ENCODE data around the gene STIM2.
A peak's percentile ranks its signal among the peaks of the same experiment; 100 is the strongest.

The STIM2 gene

GRCh38 chr4:27048429-27049238 is 188.0 kb downstream of the STIM2 start:
- peak; percentile 37 for DNase-seq

DNA sequence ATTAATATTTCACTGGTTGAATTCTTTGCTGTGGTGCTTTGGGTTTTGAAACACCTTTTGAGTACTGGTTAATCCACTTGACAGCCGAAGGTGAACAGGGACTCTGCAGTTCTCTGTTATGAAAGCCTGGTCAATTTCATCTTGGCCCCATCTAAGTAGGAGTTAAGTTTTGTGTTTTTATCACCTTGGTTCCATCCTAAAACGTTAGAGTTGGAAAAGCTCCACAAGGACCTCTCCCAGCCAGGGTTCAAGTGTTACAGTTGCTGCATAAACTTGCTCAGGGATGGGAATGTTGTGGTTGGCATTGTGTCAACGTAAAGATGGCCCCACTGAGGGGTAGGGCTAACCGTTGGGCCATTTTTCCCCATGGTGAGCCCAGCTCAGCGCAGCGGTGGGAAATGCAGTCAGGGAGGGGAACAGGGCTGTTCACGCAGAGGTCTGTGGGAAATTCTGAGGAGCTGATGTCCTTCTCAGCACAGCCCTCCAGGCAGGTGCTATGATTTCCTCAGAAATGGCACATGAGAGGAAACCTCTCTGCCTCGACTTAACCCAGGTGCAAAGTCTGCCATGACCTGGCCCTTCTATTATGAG is 188.7 kb downstream of the STIM2 start:
- no peak for DNase-seq

DNA sequence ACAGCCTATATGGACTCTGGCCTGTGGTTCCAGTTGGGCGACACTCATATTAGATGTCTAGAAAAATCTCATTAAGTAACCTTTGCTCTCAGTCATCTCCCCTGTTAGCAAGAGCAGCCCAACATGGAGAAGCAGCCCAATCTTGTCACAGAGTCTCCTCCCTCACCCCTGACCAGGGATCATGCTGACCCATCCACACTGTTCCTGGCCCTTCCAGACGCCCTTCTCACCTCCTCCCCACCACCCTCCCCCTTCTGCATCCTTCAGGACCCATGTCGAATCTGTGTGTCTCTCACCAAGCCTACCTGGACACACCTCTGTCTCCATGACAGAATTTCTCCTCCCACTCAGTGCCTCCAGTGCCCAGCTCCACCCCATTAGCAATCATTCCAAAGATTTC is 190.1 kb downstream of the STIM2 start:
- DNase-seq: no peak

DNA sequence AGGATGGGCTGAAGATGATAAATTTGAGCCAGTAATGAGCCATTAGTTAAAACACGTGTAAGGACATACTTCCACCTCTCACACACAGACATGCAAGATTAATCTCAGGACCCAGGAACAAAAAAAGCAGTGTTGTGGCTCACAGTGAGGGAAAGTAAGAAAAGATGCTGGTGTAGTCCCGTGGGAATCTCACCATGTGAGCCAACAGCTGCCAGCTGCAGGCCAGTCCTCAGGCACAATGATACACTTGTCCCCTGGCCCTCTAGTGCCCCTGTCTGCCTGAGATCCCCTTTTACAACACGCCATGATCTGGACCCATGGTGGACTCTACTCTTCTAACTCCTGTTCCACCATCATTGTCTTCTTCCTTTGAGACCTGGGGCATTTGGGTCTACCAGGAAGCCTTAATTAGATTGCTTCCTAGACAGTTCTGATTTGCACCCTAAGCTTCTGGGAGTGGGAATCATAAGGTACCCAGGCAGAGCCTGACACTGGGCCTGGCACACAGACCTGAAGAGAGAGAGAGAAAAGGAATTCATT is 194.7 kb downstream of the STIM2 start:
- no peak for DNase-seq

DNA sequence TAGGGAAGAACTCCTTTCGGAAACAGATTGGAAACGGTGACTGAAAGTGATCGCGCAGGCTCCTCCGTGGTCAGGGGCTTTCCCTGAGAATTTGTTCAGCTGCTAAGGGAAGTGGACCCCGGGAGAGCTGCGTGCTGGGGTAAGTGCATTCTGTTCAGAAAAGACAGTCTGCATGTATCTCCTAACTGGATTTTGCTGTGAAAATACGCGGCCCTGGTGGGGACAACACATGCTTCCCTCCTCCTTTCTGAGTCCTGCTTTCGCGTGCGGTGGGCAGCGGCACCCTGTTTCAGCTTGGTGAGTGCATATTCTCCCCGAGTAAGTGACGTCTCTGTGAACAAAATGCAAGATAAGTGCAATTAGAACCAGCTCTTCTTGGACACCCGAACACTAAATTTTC is 195.6 kb downstream of the STIM2 start:
- no peak for DNase-seq

DNA sequence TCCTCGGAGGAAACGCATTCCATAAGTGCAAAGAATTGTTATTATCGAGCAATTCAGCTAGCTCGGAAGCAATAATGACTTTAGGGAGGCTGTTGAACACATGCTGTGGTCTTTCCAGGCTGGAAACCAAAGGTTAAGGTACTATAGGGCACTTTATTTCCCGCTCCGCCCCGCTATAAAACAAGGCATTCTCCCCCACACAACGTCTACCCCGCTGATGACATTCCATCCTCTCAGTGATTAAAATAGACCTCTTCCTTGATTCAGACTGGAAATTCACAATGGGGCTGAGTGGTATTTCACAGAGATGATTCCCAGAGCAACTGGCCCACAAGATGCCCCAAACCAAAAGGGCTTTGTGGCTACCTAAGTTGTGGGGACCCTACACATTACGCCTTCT is 196.4 kb downstream of the STIM2 start:
- DNase-seq: no peak

DNA sequence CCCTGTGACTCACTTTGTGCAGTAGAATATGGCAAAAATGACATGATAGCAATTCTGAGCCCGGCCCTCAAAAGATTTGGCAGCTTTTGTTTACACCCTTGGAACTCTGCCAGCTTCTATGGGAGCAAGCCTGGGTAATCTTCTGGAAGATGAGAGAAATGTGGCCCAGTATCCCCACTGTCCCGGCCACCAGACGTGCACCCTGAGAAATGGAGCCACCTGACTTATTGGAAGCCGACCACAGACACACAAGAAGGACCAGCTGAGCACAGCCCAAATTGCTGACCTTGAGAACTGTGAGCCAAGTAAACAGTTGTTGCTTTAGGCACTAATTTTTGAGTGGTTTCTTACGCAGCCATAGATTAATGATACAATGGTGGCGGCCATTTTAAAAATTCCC is 197.0 kb downstream of the STIM2 start:
- no peak for DNase-seq

DNA sequence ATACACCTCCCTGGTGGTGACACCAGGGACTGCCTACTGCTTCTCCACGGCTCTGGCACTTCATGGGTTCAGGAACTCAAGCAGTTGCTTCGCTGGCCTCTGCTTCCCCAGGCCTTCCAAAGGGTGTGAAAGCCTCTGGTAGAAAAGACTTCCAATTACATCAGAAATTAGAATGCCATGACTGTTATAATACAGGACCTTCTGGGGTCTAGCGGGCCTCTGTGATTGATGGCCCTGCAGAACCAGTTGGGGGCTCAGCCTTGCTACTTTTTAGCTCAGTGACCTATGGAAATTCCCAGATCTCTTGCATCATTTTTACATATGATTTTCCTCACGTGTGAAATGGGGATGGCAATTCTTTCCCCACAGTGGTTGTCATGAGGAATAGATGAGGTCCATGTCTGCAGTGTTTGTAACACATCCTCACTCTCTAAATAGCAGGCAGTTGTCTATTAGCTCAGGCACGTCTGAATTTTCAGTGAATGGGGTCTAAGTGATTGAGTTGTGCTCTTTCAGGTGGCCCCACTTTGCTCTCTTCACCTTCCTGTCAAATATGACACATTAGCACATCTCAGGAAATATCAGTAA is 198.3 kb downstream of the STIM2 start:
- DNase-seq: no peak

- DNase-seq: no peak
Observed at GRCh38 chr4:27059446-27059845, 198.8 kb downstream of the STIM2 start.

- DNase-seq: no peak
Observed at GRCh38 chr4:27062256-27062655, 201.6 kb downstream of the STIM2 start.

GRCh38 chr4:27066591-27066990 is 205.9 kb downstream of the STIM2 start:
- no peak for DNase-seq

DNA sequence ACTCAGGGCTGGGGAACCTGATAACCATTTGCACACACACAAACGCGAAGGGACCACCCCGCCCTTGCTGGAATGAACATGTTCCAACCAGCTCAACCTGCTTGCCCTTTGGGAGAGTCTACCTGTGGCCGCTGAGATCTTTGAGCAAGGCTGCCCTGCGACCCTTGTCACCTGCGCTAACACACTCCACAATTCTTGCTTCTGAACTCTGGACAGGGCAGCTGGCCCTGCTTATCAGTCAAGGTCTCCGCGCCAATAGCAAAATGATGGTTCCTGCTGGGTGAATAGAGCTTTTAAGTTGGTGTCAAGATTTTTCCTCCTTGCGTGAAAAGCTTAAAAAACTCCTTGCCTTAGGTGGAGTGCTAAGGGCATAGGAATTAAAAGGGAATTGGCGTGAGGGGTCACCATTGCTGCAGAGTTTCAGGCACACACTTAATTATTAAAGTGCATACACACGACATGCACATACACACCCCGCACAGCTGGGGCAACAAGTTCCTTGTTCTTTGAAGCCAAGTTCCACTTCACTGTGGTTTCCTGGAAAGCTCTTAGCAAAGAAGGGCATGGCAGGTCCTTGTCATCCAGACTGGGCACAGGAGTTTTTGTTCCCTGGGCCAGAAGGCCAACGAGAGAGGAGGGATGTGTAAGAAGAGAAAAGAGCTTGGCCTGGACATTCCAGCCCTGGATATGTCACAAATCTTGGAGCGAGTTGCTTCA is 207.7 kb downstream of the STIM2 start:
- no peak for DNase-seq

Measured in activated CD4-positive, alpha-beta T cell treated with anti-CD3 and anti-CD28 coated beads, Interleukin-2, Interleukin-6, amounts not matched to agents 100 ng/mL and 50 ng/mL, durations not matched to agents 16 hours and 8 hours (primary cell).